ENCODE results near the gene RPTOR.

DNA sequence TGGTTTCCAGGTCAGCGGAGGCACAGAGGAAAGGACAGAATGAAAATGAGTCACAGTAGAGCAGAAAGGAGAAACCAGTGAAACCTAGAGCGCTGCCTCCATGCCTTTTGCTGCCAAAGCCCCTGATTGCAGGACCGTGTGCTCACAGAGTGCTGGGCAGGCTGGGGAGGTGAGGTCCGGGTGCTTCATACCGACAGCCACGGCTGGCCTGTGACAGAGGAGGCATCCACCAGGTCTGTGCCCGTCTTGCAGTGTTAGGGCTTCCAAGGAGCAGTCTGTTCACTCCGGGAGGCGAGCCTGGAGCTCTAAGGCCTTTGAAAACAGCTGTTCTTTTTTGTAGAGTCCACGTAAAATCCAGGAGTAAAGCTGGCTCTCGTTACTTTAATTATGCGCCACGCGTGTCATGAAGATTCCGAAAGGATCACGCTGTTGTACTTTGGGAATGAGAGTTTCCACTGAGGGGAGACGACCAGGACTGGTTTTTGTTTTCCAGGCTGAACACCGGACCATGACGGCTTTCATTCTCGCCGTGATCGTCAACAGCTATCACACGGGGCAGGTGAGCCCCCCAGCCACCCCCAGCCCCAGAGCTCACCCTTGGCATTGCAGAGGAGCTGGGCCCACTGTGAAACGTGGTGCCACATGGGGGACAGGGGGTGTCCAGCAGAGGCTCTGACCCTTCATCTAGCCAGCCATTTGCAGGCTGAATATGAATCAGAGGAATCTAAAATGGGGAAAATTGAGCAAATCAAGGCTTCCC lies 338.5 kb downstream of the RPTOR start:
- TF ChIP-seq, protein P1, sequence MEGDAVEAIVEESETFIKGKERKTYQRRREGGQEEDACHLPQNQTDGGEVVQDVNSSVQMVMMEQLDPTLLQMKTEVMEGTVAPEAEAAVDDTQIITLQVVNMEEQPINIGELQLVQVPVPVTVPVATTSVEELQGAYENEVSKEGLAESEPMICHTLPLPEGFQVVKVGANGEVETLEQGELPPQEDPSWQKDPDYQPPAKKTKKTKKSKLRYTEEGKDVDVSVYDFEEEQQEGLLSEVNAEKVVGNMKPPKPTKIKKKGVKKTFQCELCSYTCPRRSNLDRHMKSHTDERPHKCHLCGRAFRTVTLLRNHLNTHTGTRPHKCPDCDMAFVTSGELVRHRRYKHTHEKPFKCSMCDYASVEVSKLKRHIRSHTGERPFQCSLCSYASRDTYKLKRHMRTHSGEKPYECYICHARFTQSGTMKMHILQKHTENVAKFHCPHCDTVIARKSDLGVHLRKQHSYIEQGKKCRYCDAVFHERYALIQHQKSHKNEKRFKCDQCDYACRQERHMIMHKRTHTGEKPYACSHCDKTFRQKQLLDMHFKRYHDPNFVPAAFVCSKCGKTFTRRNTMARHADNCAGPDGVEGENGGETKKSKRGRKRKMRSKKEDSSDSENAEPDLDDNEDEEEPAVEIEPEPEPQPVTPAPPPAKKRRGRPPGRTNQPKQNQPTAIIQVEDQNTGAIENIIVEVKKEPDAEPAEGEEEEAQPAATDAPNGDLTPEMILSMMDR (IDR thresholded peaks at IDR 0.05), result no peak
- no peak for TF ChIP-seq POLR2A (IDR thresholded peaks at IDR 0.05)
